ENCODE results near the gene CABCOCO1. TPM values are rescaled to one million over a fixed set of nuclear protein-coding genes. Genes with fewer than 3 reads are reported as not detected.
"Not testable (repeated sequence)": the region's sequence is repeated elsewhere in the genome, so short reads cannot be mapped to it uniquely, and the experiment has no call there.

The CABCOCO1 gene
- total RNA-seq, 2 experiments from 2014 or later = not detected

DNA sequence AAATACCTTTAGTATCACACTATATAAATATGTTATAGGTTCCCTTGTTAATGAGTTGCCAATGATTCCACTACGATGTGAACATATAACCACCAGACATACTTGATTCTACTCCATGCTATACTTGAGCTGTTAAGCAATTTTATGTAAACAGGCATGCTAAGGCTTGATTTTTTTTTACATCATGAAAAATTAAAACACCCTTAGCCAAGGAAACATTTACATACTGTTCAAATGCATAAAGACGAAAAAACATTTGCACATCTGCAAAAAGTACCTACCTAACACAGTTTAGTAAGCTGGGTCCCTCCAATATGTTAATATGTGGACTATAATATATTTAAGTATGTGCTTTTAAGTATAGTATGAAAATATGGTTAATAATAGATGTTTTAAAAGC is 9.0 kb upstream of the CABCOCO1 start:
- Mint-ChIP-seq H3K27me3 (peaks cover 8% of the 10 kb centered on the region), H3K4me3 (no peak overlapping the region), H3K9me3 (ENCODE audit: low read depth) (no peaks in the 10 kb centered on the region), H3K4me1 (no peaks in the 10 kb centered on the region), H3K27ac (no peak overlapping the region), H3K36me3 (ENCODE audit: low read depth) (no peaks in the 10 kb centered on the region)
- intact Hi-C loops (cut with DNase I, micrococcal nuclease) = no loop called here
- no peak for DNase-seq
- ChIA-PET POLR2A (no interaction called here), CTCF (interaction anchor here (0.6 kb wide), 2 partner anchors 11 to 248 kb away, joined by 3 to 4 read pairs; no protein-coding TSS in a partner anchor)
- no peak for ATAC-seq

GRCh38 chr10:61655335-61655851 is 7.3 kb upstream of the CABCOCO1 start:
- Mint-ChIP-seq H3K27ac (no peak overlapping the region), H3K36me3 (ENCODE audit: low read depth) (no peaks in the 10 kb centered on the region), H3K27me3 (peaks cover 10% of the 10 kb centered on the region), H3K4me3 (no peak overlapping the region), H3K4me1 (no peaks in the 10 kb centered on the region), H3K9me3 (ENCODE audit: low read depth) (no peaks in the 10 kb centered on the region)
- ChIA-PET CTCF (no interaction called here), POLR2A (no interaction called here)
- intact Hi-C loops (cut with DNase I, micrococcal nuclease) = no loop called here
- ATAC-seq = no peak
- no peak for DNase-seq

GRCh38 chr10:61663466-61663865 is 737 bp downstream of the CABCOCO1 start:
- DNase-seq (no peak), ATAC-seq (no peak)
- no peaks in the 10 kb centered on the region for H3K9me3 Mint-ChIP-seq (ENCODE audit: low read depth)
- H3K4me1 Mint-ChIP-seq = no peaks in the 10 kb centered on the region
- H3K27me3 Mint-ChIP-seq = peaks cover 31% of the 10 kb centered on the region
- intact Hi-C loops (cut with DNase I, micrococcal nuclease) = no loop called here
- no peaks in the 10 kb centered on the region for H3K36me3 Mint-ChIP-seq (ENCODE audit: low read depth)
- H3K27ac Mint-ChIP-seq = no peak overlapping the region
- CTCF ChIA-PET = no interaction called here
- H3K4me3 Mint-ChIP-seq = no peak overlapping the region
- POLR2A ChIA-PET = no interaction called here

GRCh38 chr10:61664985-61665384 is 2.3 kb downstream of the CABCOCO1 start:
- ChIA-PET CTCF (interaction anchor here (0.8 kb wide), 1 partner anchor 11 kb away, joined by 4 read pairs; no protein-coding TSS in a partner anchor), POLR2A (interaction anchor here (0.6 kb wide), 1 partner anchor 487 kb away, joined by 3 read pairs; no protein-coding TSS in a partner anchor)
- H3K27me3 Mint-ChIP-seq = peaks cover 26% of the 10 kb centered on the region
- no peak overlapping the region for H3K27ac Mint-ChIP-seq
- no peaks in the 10 kb centered on the region for H3K9me3 Mint-ChIP-seq (ENCODE audit: low read depth)
- ATAC-seq = no peak
- no peaks in the 10 kb centered on the region for H3K36me3 Mint-ChIP-seq (ENCODE audit: low read depth)
- H3K4me1 Mint-ChIP-seq = no peaks in the 10 kb centered on the region
- intact Hi-C loops (cut with DNase I, micrococcal nuclease) = no loop called here
- no peak for DNase-seq
- no peak overlapping the region for H3K4me3 Mint-ChIP-seq

- no peak for DNase-seq
- intact Hi-C loops (cut with DNase I, micrococcal nuclease) = no loop called here
- no peak overlapping the region for H3K27ac Mint-ChIP-seq
- peaks cover 10% of the 10 kb centered on the region for H3K27me3 Mint-ChIP-seq
- H3K9me3 Mint-ChIP-seq (ENCODE audit: low read depth) = no peaks in the 10 kb centered on the region
- H3K4me1 Mint-ChIP-seq = no peaks in the 10 kb centered on the region
- POLR2A ChIA-PET = no interaction called here
- no peak for ATAC-seq
- CTCF ChIA-PET = interaction anchor here (0.7 to 1.7 kb wide), 2 partner anchors 12 to 46 kb away, joined by 3 to 6 read pairs; no protein-coding TSS in a partner anchor
- no peak overlapping the region for H3K4me3 Mint-ChIP-seq
- no peaks in the 10 kb centered on the region for H3K36me3 Mint-ChIP-seq (ENCODE audit: low read depth)
Observed at GRCh38 chr10:61669161-61669725, 6.5 kb downstream of the CABCOCO1 start.

DNA sequence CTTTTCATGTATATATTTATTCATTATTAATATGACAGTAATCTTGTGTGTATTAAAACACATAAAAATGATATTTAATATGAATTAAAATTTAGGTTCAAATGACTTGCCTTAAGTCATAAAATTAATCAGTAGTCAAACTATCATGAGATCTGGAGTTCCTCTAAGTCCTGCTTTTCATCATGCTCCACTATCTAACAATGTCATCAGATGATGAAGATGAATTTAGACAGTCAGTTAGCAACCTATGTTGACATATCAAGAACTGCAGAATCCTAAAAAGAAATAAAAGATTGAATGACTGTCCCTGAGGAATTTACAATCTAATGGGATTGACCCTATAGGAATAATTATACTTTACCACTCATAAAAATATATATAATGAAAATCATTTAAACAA is 7.1 kb downstream of the CABCOCO1 start:
- H3K4me1 Mint-ChIP-seq = no peaks in the 10 kb centered on the region
- H3K27ac Mint-ChIP-seq = no peak overlapping the region
- CTCF ChIA-PET = interaction anchor here (0.7 to 1.7 kb wide), 2 partner anchors 13 to 46 kb away, joined by 3 to 6 read pairs; no protein-coding TSS in a partner anchor
- POLR2A ChIA-PET = no interaction called here
- H3K36me3 Mint-ChIP-seq (ENCODE audit: low read depth) = no peaks in the 10 kb centered on the region
- intact Hi-C loops (cut with DNase I, micrococcal nuclease) = no loop called here
- H3K27me3 Mint-ChIP-seq = peaks cover 5% of the 10 kb centered on the region
- no peak overlapping the region for H3K4me3 Mint-ChIP-seq
- ATAC-seq (no peak), DNase-seq (no peak)
- no peaks in the 10 kb centered on the region for H3K9me3 Mint-ChIP-seq (ENCODE audit: low read depth)

- Mint-ChIP-seq H3K4me3 (no peak overlapping the region), H3K27ac (no peak overlapping the region), H3K27me3 (no peaks in the 10 kb centered on the region), H3K4me1 (no peaks in the 10 kb centered on the region), H3K9me3 (ENCODE audit: low read depth) (no peaks in the 10 kb centered on the region), H3K36me3 (ENCODE audit: low read depth) (no peaks in the 10 kb centered on the region)
- ChIA-PET CTCF (no interaction called here), POLR2A (no interaction called here)
- intact Hi-C loops (cut with DNase I, micrococcal nuclease) = no loop called here
- ATAC-seq (no peak), DNase-seq (no peak)
Observed at GRCh38 chr10:61673360-61673759, 10.6 kb downstream of the CABCOCO1 start.

DNA sequence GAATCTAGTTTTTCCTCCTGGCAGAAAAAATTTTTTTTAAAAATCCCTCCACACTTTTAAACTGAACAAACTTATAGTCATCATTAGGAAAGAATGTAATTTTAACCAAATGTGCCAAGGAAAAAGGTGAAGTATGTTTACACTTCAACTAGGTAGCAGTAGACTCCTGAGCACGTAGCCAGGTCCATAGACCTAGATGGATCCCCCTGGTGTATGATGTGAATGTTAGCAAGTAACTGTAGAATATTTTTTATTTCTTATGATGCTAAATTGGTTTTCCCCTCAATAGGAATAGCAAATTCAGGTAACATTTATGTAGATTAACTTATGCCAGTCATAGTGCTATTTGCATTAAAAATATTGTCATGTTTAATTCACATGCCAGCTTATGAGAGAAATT is 19.6 kb downstream of the CABCOCO1 start:
- no peak overlapping the region for H3K27ac Mint-ChIP-seq
- no peaks in the 10 kb centered on the region for H3K27me3 Mint-ChIP-seq
- POLR2A ChIA-PET = no interaction called here

GRCh38 chr10:61683319-61683718 is 20.6 kb downstream of the CABCOCO1 start:
- Mint-ChIP-seq H3K36me3 (ENCODE audit: low read depth) (no peaks in the 10 kb centered on the region), H3K9me3 (ENCODE audit: low read depth) (no peaks in the 10 kb centered on the region), H3K27ac (no peak overlapping the region), H3K27me3 (no peaks in the 10 kb centered on the region), H3K4me1 (no peaks in the 10 kb centered on the region), H3K4me3 (no peak overlapping the region)
- no peak for DNase-seq
- intact Hi-C loops (cut with DNase I, micrococcal nuclease) = no loop called here
- ATAC-seq = no peak
- POLR2A ChIA-PET = no interaction called here
- CTCF ChIA-PET = no interaction called here

More for the DNA sequence above, 19.6 kb downstream of the CABCOCO1 start:
- Mint-ChIP-seq H3K4me3 (no peak overlapping the region), H3K36me3 (ENCODE audit: low read depth) (no peaks in the 10 kb centered on the region), H3K9me3 (ENCODE audit: low read depth) (no peaks in the 10 kb centered on the region), H3K4me1 (no peaks in the 10 kb centered on the region)
- intact Hi-C loops (cut with DNase I, micrococcal nuclease) = no loop called here
- no peak for DNase-seq
- CTCF ChIA-PET = no interaction called here
- ATAC-seq = no peak

DNA sequence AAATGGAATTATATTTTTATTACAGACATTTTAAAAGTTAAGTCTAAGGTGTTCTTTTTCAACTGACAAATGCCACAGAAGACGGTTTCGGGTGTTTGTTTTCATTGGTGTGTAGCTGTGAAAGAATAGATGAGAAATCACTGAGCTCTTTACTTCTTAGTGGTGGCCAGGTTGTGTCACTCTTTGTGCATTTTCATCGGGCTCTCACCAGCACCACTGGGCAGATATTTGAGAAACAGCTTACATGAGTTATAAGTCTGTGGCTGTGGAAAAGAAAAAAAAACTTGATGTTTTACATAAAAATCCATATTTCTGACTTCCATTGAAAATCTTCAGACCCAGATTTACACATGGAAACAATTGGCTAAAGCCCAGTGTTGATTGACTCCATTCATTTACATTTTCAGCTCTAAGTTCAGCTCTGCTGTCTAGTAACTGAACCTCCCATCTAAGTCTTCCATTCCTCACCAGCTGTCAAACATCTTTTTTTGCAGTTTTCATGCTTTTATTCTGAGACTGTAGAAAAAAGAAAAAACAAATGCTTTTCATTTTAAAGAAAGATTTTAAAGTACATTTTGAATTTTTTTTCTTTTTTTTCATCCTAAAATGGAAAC is 22.3 kb downstream of the CABCOCO1 start:
- H3K4me3 Mint-ChIP-seq = no peak overlapping the region
- H3K36me3 Mint-ChIP-seq (ENCODE audit: low read depth) = no peaks in the 10 kb centered on the region
- ATAC-seq (no peak), DNase-seq (no peak)
- CTCF ChIA-PET = no interaction called here
- no peaks in the 10 kb centered on the region for H3K9me3 Mint-ChIP-seq (ENCODE audit: low read depth)
- POLR2A ChIA-PET = no interaction called here
- H3K27me3 Mint-ChIP-seq = no peaks in the 10 kb centered on the region
- no peak overlapping the region for H3K27ac Mint-ChIP-seq
- intact Hi-C loops (cut with DNase I, micrococcal nuclease) = no loop called here
- no peaks in the 10 kb centered on the region for H3K4me1 Mint-ChIP-seq

- H3K9me3 Mint-ChIP-seq (ENCODE audit: low read depth) = no peaks in the 10 kb centered on the region
- intact Hi-C loops (cut with DNase I, micrococcal nuclease) = no loop called here
- ChIA-PET POLR2A (no interaction called here), CTCF (no interaction called here)
- peaks cover 4% of the 10 kb centered on the region for H3K27me3 Mint-ChIP-seq
- no peaks in the 10 kb centered on the region for H3K36me3 Mint-ChIP-seq (ENCODE audit: low read depth)
- ATAC-seq = no peak
- DNase-seq = no peak
- H3K4me1 Mint-ChIP-seq = no peaks in the 10 kb centered on the region
- H3K27ac Mint-ChIP-seq = no peak overlapping the region
- H3K4me3 Mint-ChIP-seq = no peak overlapping the region
Observed at GRCh38 chr10:61688551-61689308, 26.0 kb downstream of the CABCOCO1 start.

GRCh38 chr10:61691667-61692066 is 28.9 kb downstream of the CABCOCO1 start:
- H3K9me3 Mint-ChIP-seq (ENCODE audit: low read depth); DNase-seq; intact Hi-C loops (cut with DNase I, micrococcal nuclease); H3K36me3 Mint-ChIP-seq (ENCODE audit: low read depth); H3K27me3 Mint-ChIP-seq; H3K4me1 Mint-ChIP-seq; CTCF ChIA-PET; ATAC-seq; H3K4me3 Mint-ChIP-seq; H3K27ac Mint-ChIP-seq; POLR2A ChIA-PET: not testable (repeated sequence)

Data from activated CD4-positive, alpha-beta T cell treated with anti-CD3 and anti-CD28 coated beads for 36 hours (primary cell).